ENCODE data around the gene KCNH3.

- no peak for TF ChIP-seq CTCF (IDR thresholded peaks at IDR 0.05; ENCODE audit: low read length)
- TF ChIP-seq EZH2 (optimal IDR thresholded peaks at IDR 0.05; ENCODE audit: low read depth, low read length): no peak
These were observed 14.1 kb downstream of the KCNH3 start for GRCh38 chr12:49552899-49553298.
